ENCODE data around the gene RALGAPA2. TPM values are rescaled to one million over a fixed set of nuclear protein-coding genes. Genes with fewer than 3 reads are reported as not detected.

The RALGAPA2 gene
- total RNA-seq, 4 donors from 2014 or later: 18.4 to 27.4 (median 25.2) TPM

DNA sequence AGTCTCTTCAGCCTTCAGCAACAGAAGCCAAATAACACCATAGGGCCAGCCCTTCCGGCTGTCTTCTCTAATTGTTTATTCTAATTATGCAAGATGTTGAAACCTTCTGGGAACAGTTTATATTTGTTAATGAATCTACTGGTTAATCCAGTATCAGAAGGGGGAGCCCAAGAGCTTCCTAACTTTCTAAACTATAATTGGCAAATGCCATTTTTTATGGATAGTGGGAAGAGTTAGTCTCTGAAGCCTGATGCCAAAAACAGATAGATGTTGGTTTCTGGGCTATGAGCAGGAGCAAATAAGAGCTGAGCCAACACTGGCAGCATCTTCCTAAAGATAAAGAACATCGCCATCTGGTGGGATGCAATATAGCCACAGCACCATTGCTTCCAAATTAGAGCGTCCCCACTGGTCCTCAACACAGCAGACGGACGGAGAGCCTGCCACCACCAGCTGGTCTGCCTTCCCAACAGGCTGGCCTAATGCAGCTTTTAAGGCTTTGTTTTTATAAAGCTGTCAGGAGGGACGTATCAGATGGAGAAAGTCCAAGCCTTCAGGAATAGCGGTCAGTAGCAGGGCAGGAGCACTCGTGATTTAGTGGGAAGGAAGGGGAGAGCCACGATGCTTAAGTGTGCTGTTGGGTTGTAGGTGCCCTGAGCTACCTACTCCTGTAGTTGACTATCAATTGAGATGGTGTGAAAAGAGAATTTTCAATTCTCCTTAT, 118.8 kb downstream of the RALGAPA2 start:
- Histone ChIP-seq H3K27me3 (no peaks in the 10 kb centered on the region), H3K36me3 (peaks cover 0 to 26% of the 10 kb centered on the region in 2 donors), H3K4me3 (no peak overlapping the region), H3K4me1 (peaks cover 0 to 17% (median 6%) of the 10 kb centered on the region in 3 donors), H3K9me3 (no peaks in the 10 kb centered on the region), H3K27ac (peak overlapping the region in 3 of 4 donors; percentile 45 to 66 (median 52))
- peak; percentile 69 for ATAC-seq
- WGBS, 2 donors (ENCODE audit: low coverage in 1 of 2): 29 to 33% methylated on average over 5 to 7 of the region's 9 CpGs
- TF ChIP-seq, protein P1, sequence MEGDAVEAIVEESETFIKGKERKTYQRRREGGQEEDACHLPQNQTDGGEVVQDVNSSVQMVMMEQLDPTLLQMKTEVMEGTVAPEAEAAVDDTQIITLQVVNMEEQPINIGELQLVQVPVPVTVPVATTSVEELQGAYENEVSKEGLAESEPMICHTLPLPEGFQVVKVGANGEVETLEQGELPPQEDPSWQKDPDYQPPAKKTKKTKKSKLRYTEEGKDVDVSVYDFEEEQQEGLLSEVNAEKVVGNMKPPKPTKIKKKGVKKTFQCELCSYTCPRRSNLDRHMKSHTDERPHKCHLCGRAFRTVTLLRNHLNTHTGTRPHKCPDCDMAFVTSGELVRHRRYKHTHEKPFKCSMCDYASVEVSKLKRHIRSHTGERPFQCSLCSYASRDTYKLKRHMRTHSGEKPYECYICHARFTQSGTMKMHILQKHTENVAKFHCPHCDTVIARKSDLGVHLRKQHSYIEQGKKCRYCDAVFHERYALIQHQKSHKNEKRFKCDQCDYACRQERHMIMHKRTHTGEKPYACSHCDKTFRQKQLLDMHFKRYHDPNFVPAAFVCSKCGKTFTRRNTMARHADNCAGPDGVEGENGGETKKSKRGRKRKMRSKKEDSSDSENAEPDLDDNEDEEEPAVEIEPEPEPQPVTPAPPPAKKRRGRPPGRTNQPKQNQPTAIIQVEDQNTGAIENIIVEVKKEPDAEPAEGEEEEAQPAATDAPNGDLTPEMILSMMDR (IDR thresholded peaks at IDR 0.05): peak in 3 of 4 experiments; percentile 25 to 43 (median 25)
- TF ChIP-seq POLR2AphosphoS5 (IDR thresholded peaks at IDR 0.05): no peak

DNA sequence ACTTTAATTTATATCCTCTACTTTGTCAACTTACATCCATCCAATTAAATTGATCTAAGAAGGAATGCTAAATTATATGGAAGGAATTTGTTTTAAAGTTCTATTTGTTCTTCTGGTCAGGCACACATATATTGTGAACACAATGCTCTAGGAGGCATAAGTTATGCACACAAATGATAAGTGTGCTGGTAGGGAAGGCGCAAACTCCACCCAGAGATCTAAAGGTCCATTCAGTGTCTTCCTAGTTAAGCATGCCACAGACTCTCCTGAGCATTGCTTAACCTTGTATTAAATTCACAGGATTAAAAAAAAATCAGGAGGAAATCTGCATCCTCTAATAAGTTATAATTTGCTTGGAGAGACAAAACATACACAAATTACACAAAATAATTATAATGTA, 127.3 kb downstream of the RALGAPA2 start:
- H3K4me1 ChIP-seq: no peaks in the 10 kb centered on the region
- ATAC-seq: no peak
- H3K36me3 ChIP-seq: peaks cover 6 to 88% of the 10 kb centered on the region in 2 donors
- H3K4me3 ChIP-seq: no peak overlapping the region
- H3K9me3 ChIP-seq: no peaks in the 10 kb centered on the region
- H3K27ac ChIP-seq: no peak overlapping the region
- H3K27me3 ChIP-seq: no peaks in the 10 kb centered on the region
- TF ChIP-seq POLR2AphosphoS5 (IDR thresholded peaks at IDR 0.05) (no peak), EP300 (IDR thresholded peaks at IDR 0.05) (no peak), POLR2A (IDR thresholded peaks at IDR 0.05) (no peak)
- TF ChIP-seq, protein P1 (IDR thresholded peaks at IDR 0.05): no peak
- WGBS, 2 donors (ENCODE audit: low coverage in 1 of 2): 100% methylated on average over 1 of the region's 1 CpG

DNA sequence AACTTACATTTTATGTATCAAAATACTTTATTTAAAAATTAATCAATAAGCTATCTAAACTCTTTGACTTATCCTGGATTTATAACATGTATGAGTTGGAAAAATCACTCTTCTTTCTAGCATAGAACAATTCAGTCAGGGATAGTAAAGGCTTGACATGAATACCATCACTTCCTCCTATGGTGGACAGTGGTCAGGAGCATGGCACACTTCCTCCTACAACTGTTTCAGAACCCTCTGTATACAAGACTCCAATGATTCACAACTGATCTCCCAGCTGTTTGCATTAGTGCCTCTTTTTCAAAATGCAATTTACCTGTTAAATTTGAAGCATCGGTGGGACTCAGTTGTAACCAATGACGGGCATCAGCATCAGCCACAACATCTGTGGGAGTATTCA, 129.7 kb downstream of the RALGAPA2 start:
- TF ChIP-seq EP300 (IDR thresholded peaks at IDR 0.05) (no peak), POLR2AphosphoS5 (IDR thresholded peaks at IDR 0.05) (no peak), POLR2A (IDR thresholded peaks at IDR 0.05) (no peak)
- TF ChIP-seq, protein P1 (IDR thresholded peaks at IDR 0.05): no peak
- H3K36me3 ChIP-seq: peaks cover 6 to 79% of the 10 kb centered on the region in 2 donors

DNA sequence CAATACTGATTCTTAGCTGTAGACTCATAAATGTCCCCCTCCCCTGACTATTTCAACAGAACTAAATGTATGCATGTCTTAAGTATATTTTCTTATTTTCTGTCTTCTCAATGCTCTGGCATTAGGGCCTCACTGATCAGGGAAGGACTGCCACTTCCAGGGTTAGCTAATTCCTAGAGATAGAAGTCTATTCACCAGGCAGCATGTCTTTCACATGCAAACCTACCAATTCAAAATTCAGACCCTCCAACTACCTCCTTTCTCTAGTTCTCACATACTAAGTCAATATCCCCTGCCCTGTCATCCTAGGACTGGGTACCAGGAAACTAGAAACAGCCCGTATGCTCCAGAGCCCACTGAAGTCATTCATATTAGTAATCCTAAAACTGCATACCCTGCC, 132.3 kb downstream of the RALGAPA2 start:
- Histone ChIP-seq H3K27me3 (no peaks in the 10 kb centered on the region), H3K9me3 (no peaks in the 10 kb centered on the region), H3K27ac (no peak overlapping the region), H3K36me3 (peaks cover 6 to 73% of the 10 kb centered on the region in 2 donors), H3K4me3 (no peak overlapping the region), H3K4me1 (no peaks in the 10 kb centered on the region)
- no peak for ATAC-seq
- no peak for TF ChIP-seq POLR2A (IDR thresholded peaks at IDR 0.05)
- 89% methylated on average over 1 of the region's 1 CpG; no CpG with 5 or more reads in 1 of the 2 donors for WGBS, 2 donors (ENCODE audit: low coverage in 1 of 2)

More for the DNA sequence above, 129.7 kb downstream of the RALGAPA2 start:
- H3K4me3 ChIP-seq: no peak overlapping the region
- H3K27ac ChIP-seq: no peak overlapping the region
- 100% methylated on average over 2 of the region's 2 CpGs; no CpG with 5 or more reads in 1 of the 2 donors for WGBS, 2 donors (ENCODE audit: low coverage in 1 of 2)
- H3K27me3 ChIP-seq: no peaks in the 10 kb centered on the region
- no peaks in the 10 kb centered on the region for H3K9me3 ChIP-seq
- no peaks in the 10 kb centered on the region for H3K4me1 ChIP-seq
- no peak for ATAC-seq

DNA sequence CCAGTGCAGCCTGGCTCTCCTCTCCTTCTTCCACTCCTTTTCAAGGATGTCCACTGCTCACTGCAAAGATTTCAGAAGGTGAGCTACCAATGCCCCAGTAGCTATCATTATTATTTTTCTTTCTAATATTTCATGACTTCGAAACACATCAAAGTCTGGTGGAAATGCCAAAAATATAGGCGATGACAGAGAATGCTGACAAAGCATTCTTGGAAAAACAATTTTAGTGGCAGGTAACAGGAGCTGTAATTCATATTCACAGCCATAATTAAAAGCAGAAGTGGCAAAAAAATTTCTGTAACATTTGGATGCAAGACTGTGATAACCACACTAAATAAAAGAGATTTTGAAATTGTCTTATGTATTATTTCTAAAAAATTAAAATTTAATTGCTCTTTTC, 133.6 kb downstream of the RALGAPA2 start:
- H3K27me3 ChIP-seq: no peaks in the 10 kb centered on the region
- H3K4me3 ChIP-seq: no peak overlapping the region
- peaks cover 6 to 73% of the 10 kb centered on the region in 2 donors for H3K36me3 ChIP-seq
- H3K9me3 ChIP-seq: no peaks in the 10 kb centered on the region
- no peaks in the 10 kb centered on the region for H3K4me1 ChIP-seq
- ATAC-seq: no peak
- 86 to 90% methylated on average over 2 of the region's 2 CpGs for WGBS, 2 donors (ENCODE audit: low coverage in 1 of 2)
- no peak overlapping the region for H3K27ac ChIP-seq
- TF ChIP-seq, protein P1 (IDR thresholded peaks at IDR 0.05): no peak
- TF ChIP-seq EP300 (IDR thresholded peaks at IDR 0.05): no peak
- TF ChIP-seq POLR2A (IDR thresholded peaks at IDR 0.05): no peak
- TF ChIP-seq POLR2AphosphoS5 (IDR thresholded peaks at IDR 0.05): no peak
